NCI-H510A treated with DMSO at 0.1 percent for 48 hours (cell line): Measurements from ENCODE around the gene MAML2.
A peak's percentile ranks its signal among the peaks of the same experiment; 100 is the strongest.
"Not testable (repeated sequence)": the region's sequence is repeated elsewhere in the genome, so short reads cannot be mapped to it uniquely, and the experiment has no call there.

Source experiments
- DNase-seq: peaks from one replicate; lab custom pipeline; 2025; lab: John Stamatoyannopoulos, UW

The MAML2 gene

GRCh38 chr11:96271352-96271751 lies 71.6 kb downstream of the MAML2 start:
- not testable (repeated sequence) for DNase-seq

DNA sequence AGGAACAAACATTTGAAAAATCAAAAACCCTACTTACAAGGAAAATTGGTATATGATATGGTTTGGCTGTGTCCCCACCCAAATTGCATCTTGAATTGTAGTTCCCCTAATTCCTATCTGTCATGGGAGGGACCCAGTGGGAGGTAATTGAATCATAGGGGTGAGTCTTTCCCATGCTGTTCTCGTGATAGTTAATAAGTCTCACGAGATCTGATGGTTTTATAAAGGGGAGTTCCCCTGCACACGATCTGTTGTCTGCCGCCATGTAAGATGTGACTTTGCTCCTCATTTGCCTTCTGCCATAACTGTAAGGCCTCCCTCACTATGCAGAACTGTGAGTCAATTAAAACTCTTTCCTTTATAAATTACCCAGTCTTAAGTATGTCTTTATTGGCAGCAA lies 74.5 kb downstream of the MAML2 start:
- not testable (repeated sequence) for DNase-seq

- DNase-seq: no peak
Observed at GRCh38 chr11:96267496-96268032, 75.4 kb downstream of the MAML2 start.

GRCh38 chr11:96267001-96267495 lies 75.9 kb downstream of the MAML2 start:
- DNase-seq: no peak

GRCh38 chr11:96265972-96266371 lies 77.0 kb downstream of the MAML2 start:
- DNase-seq: no peak

DNA sequence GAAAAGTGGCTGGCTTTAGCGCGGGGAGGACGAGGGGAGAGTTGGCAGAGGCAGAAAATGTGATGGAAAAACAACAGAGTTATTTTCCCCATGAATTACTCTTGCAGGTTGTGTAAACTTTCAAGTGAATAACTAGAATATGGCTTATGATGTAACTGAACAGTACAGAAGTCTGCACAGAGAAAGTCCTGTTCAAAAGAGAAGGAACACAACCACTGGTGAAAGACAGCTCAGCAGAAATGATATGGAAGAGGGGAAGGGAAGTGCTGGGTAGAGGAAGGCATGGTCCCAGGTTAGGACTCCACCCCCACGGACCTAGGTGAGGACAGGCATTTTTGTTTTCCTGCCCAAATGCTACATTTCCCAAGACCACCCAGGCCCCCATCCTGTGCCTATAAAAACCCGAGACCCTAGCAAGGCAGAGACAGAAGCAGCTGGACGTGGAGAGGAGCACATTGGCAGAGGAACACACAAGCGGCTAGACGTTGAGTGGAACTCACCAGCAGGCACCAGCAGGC lies 77.7 kb downstream of the MAML2 start:
- DNase-seq: no peak

- no peak for DNase-seq
Observed at GRCh38 chr11:96264364-96264763, 78.6 kb downstream of the MAML2 start.

GRCh38 chr11:96263238-96263763 lies 79.7 kb downstream of the MAML2 start:
- no peak for DNase-seq

DNA sequence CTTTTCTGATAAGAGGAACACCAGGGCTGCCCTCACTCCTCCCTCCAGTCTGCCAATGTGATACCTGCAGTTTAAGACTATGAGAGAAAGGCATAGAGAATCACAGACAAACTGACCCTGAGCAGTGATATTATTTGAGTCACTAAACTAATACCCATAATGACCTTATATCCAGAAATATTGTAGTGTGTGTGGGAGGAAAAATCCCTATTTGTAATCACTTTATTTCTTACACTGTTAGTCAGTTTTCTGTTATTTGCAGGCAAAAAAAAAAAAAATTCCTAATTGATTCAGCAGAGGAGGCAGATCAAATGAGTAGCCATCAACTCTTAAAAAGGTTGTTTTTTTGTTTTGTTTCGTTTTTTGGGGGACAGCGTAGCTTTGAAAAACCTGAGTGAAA lies 82.5 kb downstream of the MAML2 start:
- DNase-seq: no peak

DNA sequence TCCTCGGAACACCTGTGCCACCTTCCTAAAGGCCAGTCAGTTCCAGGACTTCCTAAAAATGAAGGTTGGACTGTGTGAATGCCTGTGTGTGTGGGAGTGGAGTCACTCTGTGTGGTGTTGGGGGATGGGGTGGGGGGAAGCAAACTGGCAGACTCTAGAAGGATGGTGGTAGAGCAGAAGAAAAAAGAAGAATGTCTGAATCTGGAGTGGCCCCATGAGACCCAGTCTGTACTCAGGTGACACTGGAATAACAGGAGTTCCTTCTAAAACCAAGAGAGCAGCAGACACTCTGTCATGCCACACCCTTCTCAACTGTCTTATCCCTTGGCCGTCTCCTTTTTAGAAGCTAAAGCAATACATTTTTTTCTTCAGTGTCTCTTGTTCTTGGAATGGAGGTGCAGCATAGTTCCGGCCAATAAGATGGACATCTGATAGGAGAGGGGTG lies 82.9 kb downstream of the MAML2 start:
- no peak for DNase-seq

- no peak for DNase-seq
Observed at GRCh38 chr11:96259134-96259830, 83.7 kb downstream of the MAML2 start.

GRCh38 chr11:96257972-96258934 lies 84.7 kb downstream of the MAML2 start:
- no peak for DNase-seq

- DNase-seq: no peak
Observed at GRCh38 chr11:96257036-96257435, 86.0 kb downstream of the MAML2 start.

- no peak for DNase-seq
Observed at GRCh38 chr11:96256215-96257011, 86.6 kb downstream of the MAML2 start.

GRCh38 chr11:96254854-96255253 lies 88.1 kb downstream of the MAML2 start:
- no peak for DNase-seq

GRCh38 chr11:96254087-96254486 lies 88.9 kb downstream of the MAML2 start:
- DNase-seq: no peak

DNA sequence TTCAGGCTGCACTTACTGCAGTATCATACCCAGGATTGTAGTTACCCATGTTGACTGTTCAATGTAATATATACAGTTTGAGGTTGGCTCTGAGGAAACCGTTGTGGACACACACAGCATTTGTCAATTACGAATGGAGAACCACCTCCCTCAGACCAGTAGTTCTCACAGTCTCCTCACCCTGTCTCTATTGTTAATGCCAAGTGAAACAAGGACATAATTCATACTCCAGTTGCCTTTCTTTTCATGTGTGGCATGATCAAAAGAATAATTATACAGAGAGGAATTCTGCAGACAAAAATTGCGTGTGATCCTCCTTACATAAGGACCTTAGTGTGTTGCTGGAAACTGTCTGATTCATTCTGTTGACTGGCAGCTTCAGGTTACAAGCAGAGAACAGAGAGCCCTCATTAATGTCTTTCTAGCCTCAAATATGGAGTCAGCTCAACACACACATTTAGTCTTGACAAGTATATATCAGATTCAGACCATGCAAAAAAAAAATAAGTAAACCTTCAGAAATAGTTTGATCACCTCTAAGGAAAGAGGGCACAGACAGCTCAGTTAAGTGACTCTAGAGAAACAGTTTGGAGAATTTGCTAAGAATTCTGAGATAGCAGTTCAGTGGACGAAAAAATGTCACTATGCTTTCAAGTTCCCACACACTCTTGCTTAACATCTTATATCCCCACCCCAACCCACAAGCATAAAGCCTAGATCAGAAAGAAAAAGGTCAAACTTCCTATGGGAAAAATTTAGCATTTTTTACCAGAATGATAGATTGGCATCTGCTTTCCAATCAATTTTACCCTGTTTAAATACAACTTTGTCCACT lies 96.1 kb downstream of the MAML2 start:
- DNase-seq: no peak

DNA sequence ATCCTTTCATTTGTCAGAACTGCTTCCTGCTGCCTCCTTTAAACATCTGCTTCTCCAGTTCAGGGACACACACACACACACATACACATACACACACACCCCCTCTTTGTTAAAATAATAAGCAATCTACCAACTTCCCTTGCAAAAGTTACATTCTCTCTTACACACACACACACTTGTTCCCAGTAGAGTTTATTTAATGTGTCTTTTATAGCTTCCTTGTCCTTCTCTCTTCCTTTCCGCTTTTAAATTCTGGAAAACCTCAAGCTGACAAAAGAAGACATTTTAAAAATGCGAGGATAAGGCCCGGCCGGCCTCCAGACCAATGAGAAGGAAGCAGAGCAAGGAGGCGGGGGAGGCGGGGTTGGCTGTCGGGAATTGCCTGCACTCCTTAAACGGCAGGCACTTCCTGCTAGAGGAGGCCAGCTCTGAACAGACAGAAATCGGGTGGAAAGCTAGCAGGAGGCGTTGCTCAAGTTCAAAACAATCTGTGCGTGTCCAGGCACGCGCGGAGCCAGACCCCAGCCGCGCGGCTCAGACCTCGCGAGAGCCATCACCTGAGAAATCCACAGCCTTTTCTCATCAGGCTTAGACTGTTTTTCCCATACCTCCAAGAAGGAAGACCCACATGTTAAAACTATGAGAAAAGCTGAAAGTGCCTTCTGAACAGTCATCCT lies 99.9 kb downstream of the MAML2 start:
- DNase-seq: peak; percentile 0

- no peak for DNase-seq
Observed at GRCh38 chr11:96242191-96242847, 100.7 kb downstream of the MAML2 start.
